H9 (cell line): ENCODE results near the gene FAM174A. TPM values are rescaled to one million over a fixed set of nuclear protein-coding genes. Genes with fewer than 3 reads are reported as not detected.
"Not testable (repeated sequence)": the region's sequence is repeated elsewhere in the genome, so short reads cannot be mapped to it uniquely, and the experiment has no call there.

Source experiments
- DNase-seq: peaks from one replicate; pipeline ENCODE4 v3.0.0-alpha.2; 2017
- H2AFZ ChIP-seq: one replicate; pipeline ENCODE4 v1.6.1; 2013; ENCODE audit warnings: mild to moderate bottlenecking, low read length, control low read depth, moderate library complexity
- H2AK5ac ChIP-seq: 2 replicates; pipeline ENCODE4 v1.6.1; 2013; ENCODE audit warnings: low read length, control low read depth, mixed read lengths; ENCODE audit not compliant: insufficient read length
- H2BK120ac ChIP-seq: one replicate; pipeline ENCODE4 v1.6.1; 2013; ENCODE audit warnings: low read depth, mild to moderate bottlenecking, low read length, control low read depth, inconsistent platforms; ENCODE audit not compliant: poor library complexity, severe bottlenecking
- H2BK12ac ChIP-seq: 2 replicates; pipeline ENCODE4 v1.6.1; 2013; ENCODE audit warnings: low read length, control low read depth, mixed read lengths, low read depth; ENCODE audit not compliant: insufficient read length
- H2BK15ac ChIP-seq: 2 replicates; pipeline ENCODE4 v1.6.1; 2013; ENCODE audit warnings: low read depth, low read length, control low read depth
- H2BK20ac ChIP-seq: one replicate; pipeline ENCODE4 v1.6.1; 2013; ENCODE audit warnings: low read depth, mild to moderate bottlenecking, low read length, control low read depth, inconsistent platforms; ENCODE audit not compliant: poor library complexity, severe bottlenecking
- H2BK5ac ChIP-seq: 2 replicates; pipeline ENCODE4 v1.6.1; 2013; ENCODE audit warnings: low read length, control low read depth, mixed read lengths; ENCODE audit not compliant: insufficient read length
- H3K14ac ChIP-seq: 2 replicates; pipeline ENCODE4 v1.6.1; 2013; ENCODE audit warnings: low read length, control low read depth; ENCODE audit not compliant: insufficient read depth
- H3K18ac ChIP-seq: 2 replicates; pipeline ENCODE4 v1.6.1; 2013; ENCODE audit warnings: low read depth, mild to moderate bottlenecking, mixed read lengths, low read length, control low read depth; ENCODE audit not compliant: insufficient read length
- H3K23ac ChIP-seq: 2 replicates; pipeline ENCODE4 v1.6.1; 2013; ENCODE audit warnings: low read length, control low read depth, mixed read lengths, low read depth; ENCODE audit not compliant: insufficient read length
- H3K23me2 ChIP-seq: 2 replicates; pipeline ENCODE4 v1.6.1; 2013; ENCODE audit warnings: low read depth, mild to moderate bottlenecking, mixed read lengths, low read length, control low read depth; ENCODE audit not compliant: insufficient read length, poor library complexity, severe bottlenecking
- H3K27ac ChIP-seq: 2 replicates; pipeline ENCODE4 v1.5.1; 2013; ENCODE audit warnings: low read length, control low read depth, mixed read lengths, low read depth; ENCODE audit not compliant: insufficient read length
- H3K27me3 ChIP-seq: 2 replicates; pipeline ENCODE4 v1.6.1; 2013; ENCODE audit warnings: low read length, control low read depth, inconsistent platforms; ENCODE audit not compliant: insufficient read depth
- H3K4ac ChIP-seq: 2 replicates; pipeline ENCODE4 v1.6.1; 2013; ENCODE audit warnings: low read depth, mild to moderate bottlenecking, control low read depth, inconsistent platforms, low read length, moderate library complexity
- H3K4me1 ChIP-seq: 2 replicates; pipeline ENCODE4 v1.6.1; 2013; ENCODE audit warnings: low read length, control low read depth, inconsistent platforms; ENCODE audit not compliant: insufficient read depth
- H3K4me2 ChIP-seq: 2 replicates; pipeline ENCODE4 v1.6.1; 2013; ENCODE audit warnings: low read length, control low read depth, mixed read lengths; ENCODE audit not compliant: insufficient read length, insufficient read depth
- H3K56ac ChIP-seq: 2 replicates; pipeline ENCODE4 v1.6.1; 2013; ENCODE audit warnings: low read depth, mild to moderate bottlenecking, mixed read lengths, low read length, control low read depth; ENCODE audit not compliant: insufficient read length
- H3K79me1 ChIP-seq: 2 replicates; pipeline ENCODE4 v1.6.1; 2013; ENCODE audit warnings: low read depth, mild to moderate bottlenecking, moderate library complexity, low read length, control low read depth, inconsistent platforms; ENCODE audit not compliant: insufficient read depth, poor library complexity, severe bottlenecking
- H3K79me2 ChIP-seq: 2 replicates; pipeline ENCODE4 v1.6.1; 2013; ENCODE audit warnings: low read length, control low read depth, inconsistent platforms; ENCODE audit not compliant: insufficient read depth
- H3K9ac ChIP-seq: 2 replicates; pipeline ENCODE4 v1.6.1; 2013; ENCODE audit warnings: low read length, control low read depth, mixed read lengths; ENCODE audit not compliant: insufficient read length; ENCODE audit errors: extremely low read depth
- H3K9me3 ChIP-seq: one replicate; pipeline ENCODE4 v1.6.1; 2013; ENCODE audit warnings: low read depth, low read length, inconsistent platforms; ENCODE audit not compliant: control insufficient read depth
- H3T11ph ChIP-seq: one replicate; pipeline ENCODE4 v1.6.1; 2013; ENCODE audit warnings: mild to moderate bottlenecking, low read length, control low read depth, inconsistent platforms
- H4K20me1 ChIP-seq: one replicate; pipeline ENCODE4 v1.6.1; 2013; ENCODE audit not compliant: control insufficient read depth, insufficient read length, insufficient read depth
- H4K5ac ChIP-seq: 2 replicates; pipeline ENCODE4 v1.6.1; 2013; ENCODE audit warnings: low read depth, mild to moderate bottlenecking, mixed read lengths, low read length, control low read depth; ENCODE audit not compliant: insufficient read length
- H4K8ac ChIP-seq: replicated peaks from 2 replicates; pipeline ENCODE4 v1.6.1; 2013; ENCODE audit warnings: low read length, control low read depth, mixed read lengths, low read depth; ENCODE audit not compliant: insufficient read length
- H4K91ac ChIP-seq: 2 replicates; pipeline ENCODE4 v1.6.1; 2013; ENCODE audit warnings: low read depth, mild to moderate bottlenecking, moderate library complexity, mixed read lengths, low read length, control low read depth; ENCODE audit not compliant: insufficient read length
- H3K27ac Mint-ChIP-seq, 3 experiments: 2 replicates in 2 of 3; 3 replicates in 1 of 3; pipeline ENCODE4 v1.8.0; 2020 to 2021; ENCODE audit warnings: mixed read lengths in 3 of 3, mild to moderate bottlenecking in 1 of 3, moderate library complexity in 1 of 3
- H3K27me3 Mint-ChIP-seq: 2 replicates; pipeline ENCODE4 v1.8.0; 2021; ENCODE audit warnings: low read depth, mild to moderate bottlenecking, moderate library complexity, mixed read lengths
- H3K36me3 Mint-ChIP-seq, 3 experiments: 2 replicates in 2 of 3; 3 replicates in 1 of 3; pipeline ENCODE4 v1.8.0; 2020 to 2021; ENCODE audit warnings: low read depth in 3 of 3, mixed read lengths in 3 of 3; ENCODE audit not compliant: insufficient read depth in 1 of 3
- H3K4me1 Mint-ChIP-seq, 2 experiments: 2 replicates each; pipeline ENCODE4 v1.8.0; 2020; ENCODE audit warnings: mixed read lengths in 2 of 2
- H3K4me3 Mint-ChIP-seq, 2 experiments: 2 replicates in 1 of 2; 3 replicates in 1 of 2; pipeline ENCODE4 v1.8.0; 2020 to 2021; ENCODE audit warnings: mild to moderate bottlenecking in 2 of 2, mixed read lengths in 2 of 2, moderate library complexity in 1 of 2
- H3K9me3 Mint-ChIP-seq, 2 experiments: 2 replicates in 1 of 2; 3 replicates in 1 of 2; pipeline ENCODE4 v1.8.0; 2020; ENCODE audit warnings: mild to moderate bottlenecking in 2 of 2, mixed read lengths in 2 of 2, moderate library complexity in 1 of 2
- CTCF ChIP-seq: fragments of 200-600 bp; sonication (generic); conservative IDR thresholded peaks from 3 replicates; pipeline ENCODE4 v1.8.0; 2021; ENCODE audit warnings: antibody characterized with exemption, mild to moderate bottlenecking
- WGBS: extraction: QIAGEN DNeasy Blood & Tissue Kit; methylation state at CpG from one replicate; pipeline ENCODE4 v1.1.7; 2013; ENCODE audit warnings: missing lambda C conversion rate, low lambda C conversion rate, mixed read lengths; ENCODE audit not compliant: insufficient read length; ENCODE audit errors: extremely low coverage; 5-methylcytosine and 5-hydroxymethylcytosine counted together
- total RNA-seq: library from RNA; stranded (reverse); gene quantifications from 2 replicates; pipeline ENCODE4 v1.2.1, GENCODE V29; 2021

The FAM174A gene
- total RNA-seq, 1 experiment from 2014 or later = 4.3 TPM

- H2BK20ac ChIP-seq = no peak overlapping the region
- WGBS = no CpG with 5 or more reads among the region's 2 CpGs
Observed at GRCh38 chr5:100603141-100603540, 68.0 kb downstream of the FAM174A start.

GRCh38 chr5:100604021-100604420, 68.8 kb downstream of the FAM174A start:
- not testable (repeated sequence) for H3K18ac ChIP-seq, H3K23me2 ChIP-seq, H3K36me3 Mint-ChIP-seq, H4K91ac ChIP-seq, H3K27me3 ChIP-seq, H4K5ac ChIP-seq, H3K56ac ChIP-seq, DNase-seq, H2AFZ ChIP-seq, H3K9ac ChIP-seq, H4K20me1 ChIP-seq, H3K4ac ChIP-seq, H4K8ac ChIP-seq, H3K27me3 Mint-ChIP-seq, H3K4me2 ChIP-seq, H3K27ac Mint-ChIP-seq, H3K27ac ChIP-seq, H2BK20ac ChIP-seq, H3K79me2 ChIP-seq, H2BK120ac ChIP-seq, H2AK5ac ChIP-seq, H2BK12ac ChIP-seq, H3K9me3 ChIP-seq, H3K4me3 Mint-ChIP-seq, H3K14ac ChIP-seq, H3K79me1 ChIP-seq, H3K4me1 ChIP-seq, H3K9me3 Mint-ChIP-seq, H2BK15ac ChIP-seq, H3K4me1 Mint-ChIP-seq, H3K23ac ChIP-seq, H3T11ph ChIP-seq, H2BK5ac ChIP-seq
- WGBS = no CpG with 5 or more reads among the region's 1 CpG

More at GRCh38 chr5:100603141-100603540, 68.0 kb downstream of the FAM174A start:
- H3K9ac ChIP-seq = no peak overlapping the region
- no peak for DNase-seq
- H3K9me3 ChIP-seq = no peaks in the 10 kb centered on the region
- H3K27me3 ChIP-seq = no peaks in the 10 kb centered on the region
- H3K23me2 ChIP-seq = no peaks in the 10 kb centered on the region
- H4K20me1 ChIP-seq = no peaks in the 10 kb centered on the region
- no peak overlapping the region for H3K18ac ChIP-seq
- H2BK5ac ChIP-seq = no peak overlapping the region
- H3K27ac Mint-ChIP-seq = no peak overlapping the region
- no peaks in the 10 kb centered on the region for H3K4me1 Mint-ChIP-seq
- no peaks in the 10 kb centered on the region for H3K27me3 Mint-ChIP-seq
- H2BK120ac ChIP-seq = no peak overlapping the region
- no peak overlapping the region for H3K4me3 Mint-ChIP-seq
- H3K14ac ChIP-seq = no peak overlapping the region
- H4K8ac ChIP-seq = no peak overlapping the region
- H4K5ac ChIP-seq = no peak overlapping the region
- H3K79me1 ChIP-seq = no peaks in the 10 kb centered on the region
- H3K9me3 Mint-ChIP-seq = no peaks in the 10 kb centered on the region
- no peak overlapping the region for H2AFZ ChIP-seq
- H3K4me1 ChIP-seq = no peaks in the 10 kb centered on the region
- no peak overlapping the region for H3K56ac ChIP-seq
- no peak overlapping the region for H3K27ac ChIP-seq
- no peak overlapping the region for H4K91ac ChIP-seq
- no peak overlapping the region for H3T11ph ChIP-seq
- H2BK15ac ChIP-seq = no peak overlapping the region
- TF ChIP-seq CTCF = no peak
- H3K36me3 Mint-ChIP-seq = no peaks in the 10 kb centered on the region
- no peak overlapping the region for H3K23ac ChIP-seq
- no peak overlapping the region for H2BK12ac ChIP-seq
- H3K4ac ChIP-seq = no peak overlapping the region
- no peak overlapping the region for H3K4me2 ChIP-seq
- no peak overlapping the region for H2AK5ac ChIP-seq
- H3K79me2 ChIP-seq = no peaks in the 10 kb centered on the region
